MM.1S (cell line): ENCODE measurements around the gene WDR75.

ENCODE experiments used
- CTCF ChIP-seq: fragments of 300-600 bp; sonication (generic); IDR thresholded peaks from 2 replicates; pipeline ENCODE4 v1.5.1; 2016; ENCODE audit warnings: antibody characterized with exemption, low read length, mixed read lengths
- EZH2 ChIP-seq: fragments of 300-600 bp; sonication (generic); optimal IDR thresholded peaks from 2 replicates; pipeline ENCODE3; 2017; ENCODE audit warnings: low read depth, mild to moderate bottlenecking, antibody characterized with exemption, low read length, mixed read lengths
- EZH2phosphoT487 ChIP-seq: fragments of 300-600 bp; sonication (generic); IDR thresholded peaks from 2 replicates; pipeline ENCODE4 v1.6.1; 2018; ENCODE audit warnings: antibody characterized with exemption, low read length

GRCh38 chr2:189412330-189412953 is 28.8 kb upstream of the WDR75 start:
- TF ChIP-seq CTCF = peak; percentile 66
- no peak for TF ChIP-seq EZH2
- no peak for TF ChIP-seq EZH2phosphoT487
